Retina (tissue), 1 donor: ENCODE measurements around the gene ARHGAP22.

Source experiments
- DNase-seq: peaks from one replicate; pipeline ENCODE4 v3.0.0-alpha.2; 2016

Gene ARHGAP22

GRCh38 chr10:48605786-48606529 lies 1.1 kb upstream of the ARHGAP22 start:
- no peak for DNase-seq

DNA sequence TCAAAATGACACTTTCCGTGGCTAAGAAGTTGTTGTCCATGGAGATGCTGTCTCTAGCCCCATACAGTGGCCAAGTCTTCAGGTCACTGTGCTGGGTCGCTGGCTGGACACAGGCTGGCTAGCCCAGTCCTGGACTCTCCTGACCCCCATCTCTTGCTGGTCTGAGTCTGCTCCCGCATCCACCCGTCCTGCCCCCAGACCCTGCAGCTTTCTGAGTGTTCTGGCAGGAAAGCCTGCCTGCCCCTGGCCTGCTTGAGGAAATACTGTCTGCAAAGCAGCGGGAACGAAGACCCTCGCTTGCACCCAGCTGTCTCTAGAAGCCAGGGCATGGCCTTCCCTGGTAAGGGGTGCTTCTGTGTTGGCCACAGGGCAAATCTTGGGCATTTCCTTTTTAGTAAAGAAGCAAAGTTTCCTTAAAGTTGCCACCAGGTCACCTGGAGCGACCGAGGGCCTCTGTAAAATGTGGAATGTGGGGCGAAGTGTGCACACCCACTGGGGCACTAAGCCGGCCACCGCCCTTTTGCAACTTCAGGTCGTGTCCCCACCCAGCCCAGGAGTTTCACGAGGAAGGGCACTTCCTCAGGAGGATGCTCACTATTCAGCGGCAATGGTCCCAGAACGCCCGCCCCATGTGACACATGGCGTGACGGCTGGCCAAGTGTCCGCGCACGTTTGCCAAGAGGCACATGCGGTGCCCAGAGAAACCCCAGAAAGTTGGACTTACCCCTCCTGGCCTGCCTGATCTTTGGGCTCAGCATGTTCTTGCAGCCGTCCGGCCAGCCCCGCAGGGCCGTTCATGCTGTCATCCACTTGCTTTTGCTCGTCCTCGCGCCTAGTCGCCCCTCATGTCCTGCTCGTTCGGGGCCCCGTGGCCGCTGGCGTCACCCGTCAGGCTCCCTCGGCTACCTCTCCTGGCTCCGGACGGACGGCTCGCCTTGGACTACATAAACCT lies 558 bp downstream of the ARHGAP22 start:
- peak; percentile 66 for DNase-seq

- no peak for DNase-seq
These were observed 1.3 kb downstream of the ARHGAP22 start for GRCh38 chr10:48603421-48604038.

DNA sequence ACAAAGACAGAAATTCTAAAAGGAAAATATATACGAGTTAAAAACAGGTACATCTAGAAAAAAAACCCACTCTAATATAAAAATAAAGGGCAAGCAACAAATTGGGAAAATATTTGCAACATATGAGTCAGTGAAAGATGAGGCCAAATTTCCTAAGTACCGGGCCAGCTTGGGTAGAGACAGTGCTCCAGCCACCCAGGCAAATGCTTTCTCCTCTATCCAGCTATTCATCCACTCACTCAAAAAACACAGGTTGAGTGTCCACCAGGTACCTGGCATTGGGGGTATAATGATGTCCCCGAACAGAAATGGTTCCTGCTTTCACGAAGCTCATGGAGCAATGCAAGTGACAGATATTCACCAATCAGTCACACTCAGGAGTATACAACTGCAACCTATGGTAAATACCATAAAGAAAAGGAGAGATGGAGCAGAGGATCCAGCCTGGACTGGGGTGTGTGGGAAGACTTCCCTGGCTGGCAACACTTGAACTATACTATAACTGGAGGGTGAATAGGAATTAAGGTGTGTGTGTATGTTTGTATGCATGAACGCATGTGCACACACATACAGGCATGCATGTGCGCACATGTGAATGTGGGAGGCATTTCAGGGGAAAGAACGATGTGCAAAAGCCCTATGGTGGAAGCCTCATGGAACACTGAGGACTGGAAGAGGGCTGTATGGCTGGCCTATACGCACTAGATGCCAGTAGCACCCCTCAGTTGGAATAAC lies 2.3 kb downstream of the ARHGAP22 start:
- no peak for DNase-seq

DNA sequence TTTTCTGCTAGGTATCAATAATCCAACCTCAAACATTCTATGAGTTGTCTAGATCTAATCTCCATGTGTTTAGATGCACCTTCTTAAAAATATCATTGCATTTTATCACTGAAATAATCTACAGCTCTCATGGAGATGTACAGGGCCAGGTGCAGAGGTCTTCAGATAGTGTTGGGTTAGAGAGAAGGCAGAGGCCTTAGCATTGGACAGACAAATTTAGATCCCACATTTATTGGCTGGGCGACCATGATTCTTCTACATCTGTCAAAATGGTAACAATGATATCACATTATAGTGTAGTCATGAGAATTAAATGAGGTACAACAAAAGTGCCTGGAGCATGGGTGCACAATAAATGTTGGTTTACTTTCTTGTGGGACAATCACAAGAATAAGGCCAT lies 3.1 kb downstream of the ARHGAP22 start:
- no peak for DNase-seq

- DNase-seq: no peak
These were observed 4.0 kb downstream of the ARHGAP22 start for GRCh38 chr10:48600645-48601505.

- DNase-seq: no peak
These were observed 5.1 kb downstream of the ARHGAP22 start for GRCh38 chr10:48599830-48600134.

DNA sequence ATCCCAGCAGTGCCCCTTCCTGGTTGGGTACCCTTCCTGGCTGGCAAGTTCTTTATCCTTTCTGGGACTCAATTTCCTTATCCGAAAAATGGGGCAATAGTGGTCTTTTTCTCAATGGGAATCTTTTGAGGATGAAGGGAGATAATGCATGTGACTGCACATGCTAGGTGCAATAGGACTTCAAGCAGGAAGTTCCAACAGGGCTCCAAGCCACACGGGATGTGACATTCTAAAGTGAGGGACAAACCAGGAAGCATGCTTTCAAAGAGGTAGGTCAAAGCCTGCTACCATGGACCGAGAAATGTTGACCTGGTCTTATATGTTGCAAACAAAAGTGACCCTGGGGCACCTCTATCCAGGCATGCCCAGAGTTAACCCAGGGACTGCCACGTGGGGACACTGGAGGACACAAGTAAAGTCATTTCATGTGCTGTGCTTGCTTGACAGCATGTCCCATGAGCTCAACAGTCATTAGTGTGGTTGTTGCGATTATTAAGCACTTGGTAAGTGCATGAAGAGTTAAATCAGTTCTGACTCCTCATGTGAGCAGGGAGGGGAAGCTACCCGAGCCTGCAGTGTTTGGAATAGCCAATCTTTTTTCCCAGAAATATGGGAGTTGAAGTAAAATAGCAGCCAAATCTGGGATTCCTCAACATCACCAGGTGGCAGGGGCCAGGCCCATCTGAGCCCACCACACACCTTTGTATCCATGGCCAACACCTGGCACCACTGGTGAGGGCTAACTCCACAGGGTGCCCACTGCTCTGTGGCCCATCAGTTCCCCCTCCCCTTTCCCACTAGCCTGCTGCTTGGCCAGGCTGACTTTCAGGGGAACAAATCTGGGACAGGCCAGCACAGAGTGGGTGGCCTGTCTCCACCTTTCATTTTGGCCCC lies 5.7 kb downstream of the ARHGAP22 start:
- DNase-seq: peak; percentile 22

- DNase-seq: no peak
These were observed 6.5 kb downstream of the ARHGAP22 start for GRCh38 chr10:48598243-48598935.

DNA sequence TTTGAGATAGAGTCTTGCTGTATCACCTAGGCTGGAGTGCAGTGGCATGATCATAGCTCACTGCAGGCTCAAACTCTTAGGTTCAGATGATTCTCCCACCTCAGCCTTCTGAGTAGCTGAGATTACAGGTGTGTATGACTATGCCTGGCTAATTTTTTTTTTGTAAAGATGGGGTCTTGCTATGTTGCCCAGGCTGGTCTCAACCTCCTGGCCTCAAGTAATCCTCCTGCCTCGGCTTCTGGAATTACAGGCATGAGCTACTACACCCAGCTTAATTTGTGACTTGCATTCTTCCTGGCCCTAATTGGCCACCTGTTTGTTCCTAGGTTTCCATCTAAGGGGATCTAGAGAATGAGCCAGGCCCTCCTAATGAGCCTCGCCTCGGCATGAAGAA lies 9.3 kb downstream of the ARHGAP22 start:
- DNase-seq: no peak

DNA sequence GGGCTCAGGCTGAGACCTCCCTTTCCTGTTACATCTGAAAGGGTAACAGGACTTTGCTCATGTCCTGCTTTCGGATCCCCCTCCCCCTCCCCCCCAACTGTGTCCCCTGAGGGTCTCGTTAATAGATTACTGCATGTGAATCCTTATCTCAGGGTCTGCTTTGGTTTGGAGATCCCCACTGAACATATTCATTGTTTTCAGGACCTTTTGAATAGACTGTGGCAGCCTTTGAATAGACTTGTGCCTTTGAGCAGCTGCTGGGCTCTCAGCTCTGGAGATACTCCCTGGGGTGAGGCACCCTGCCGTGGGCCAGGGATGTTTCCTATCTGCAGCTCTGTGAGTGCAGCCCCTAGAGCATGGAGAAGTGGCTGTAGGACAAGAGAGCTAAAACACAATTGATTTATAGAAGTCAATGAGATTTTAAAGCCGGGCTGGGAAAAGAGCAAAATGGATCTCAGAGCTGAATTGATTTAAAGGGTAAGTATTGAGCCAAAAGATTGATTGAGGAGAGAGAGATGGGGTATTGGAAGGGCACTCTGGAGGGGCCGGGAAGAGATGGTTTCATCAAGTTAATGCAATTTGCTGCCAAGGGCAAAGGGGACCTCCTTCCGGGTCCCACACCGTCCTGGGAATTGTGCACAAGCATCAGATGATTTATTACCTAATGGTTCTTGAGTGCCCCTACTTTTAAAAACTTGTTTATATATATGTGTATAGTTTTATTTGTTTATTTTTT lies 9.9 kb downstream of the ARHGAP22 start:
- DNase-seq: peak; percentile 47

GRCh38 chr10:48594371-48594770 lies 10.5 kb downstream of the ARHGAP22 start:
- no peak for DNase-seq

DNA sequence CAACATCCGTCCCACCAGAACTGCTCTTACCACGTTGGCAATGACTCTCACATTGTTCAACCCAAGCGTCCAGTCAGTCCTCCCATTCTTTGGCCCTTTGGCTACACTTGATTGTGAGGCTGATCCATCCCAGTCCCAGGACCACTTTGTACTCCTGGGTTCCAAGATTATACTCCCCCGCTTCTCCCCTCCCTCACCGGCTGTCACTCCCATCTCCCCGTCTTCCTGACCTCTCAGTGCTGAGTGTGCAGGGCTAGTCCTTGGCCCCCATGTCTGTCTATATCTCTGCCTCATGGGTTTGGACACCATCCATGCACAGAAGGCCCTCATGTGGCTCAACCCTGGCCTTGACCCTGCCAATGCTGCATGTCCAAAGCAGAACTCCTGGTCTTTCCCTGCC lies 12.5 kb downstream of the ARHGAP22 start:
- DNase-seq: no peak

- peak; percentile 45 for DNase-seq
These were observed 13.9 kb downstream of the ARHGAP22 start for GRCh38 chr10:48590945-48591344.

- no peak for DNase-seq
These were observed 15.6 kb downstream of the ARHGAP22 start for GRCh38 chr10:48589266-48589665.

DNA sequence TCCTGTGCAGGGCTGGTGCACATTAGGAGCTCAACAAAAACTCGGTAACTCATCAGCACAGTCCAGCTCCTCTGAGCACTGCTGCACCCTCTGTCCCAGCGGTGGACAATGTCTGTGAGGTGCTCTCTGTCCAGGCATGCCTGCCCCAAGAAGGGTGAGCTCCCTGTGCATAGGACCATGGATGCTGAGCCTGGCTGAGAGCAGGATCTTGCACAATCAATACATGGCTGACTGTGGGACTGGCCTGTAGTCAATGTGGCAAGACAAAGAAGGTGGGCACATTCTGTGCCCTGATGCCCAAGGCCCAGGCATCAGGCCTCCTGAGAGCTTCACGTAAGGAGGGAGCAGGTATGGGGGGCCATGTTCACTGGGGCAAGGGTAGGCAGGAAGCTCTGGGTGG lies 17.1 kb downstream of the ARHGAP22 start:
- no peak for DNase-seq

DNA sequence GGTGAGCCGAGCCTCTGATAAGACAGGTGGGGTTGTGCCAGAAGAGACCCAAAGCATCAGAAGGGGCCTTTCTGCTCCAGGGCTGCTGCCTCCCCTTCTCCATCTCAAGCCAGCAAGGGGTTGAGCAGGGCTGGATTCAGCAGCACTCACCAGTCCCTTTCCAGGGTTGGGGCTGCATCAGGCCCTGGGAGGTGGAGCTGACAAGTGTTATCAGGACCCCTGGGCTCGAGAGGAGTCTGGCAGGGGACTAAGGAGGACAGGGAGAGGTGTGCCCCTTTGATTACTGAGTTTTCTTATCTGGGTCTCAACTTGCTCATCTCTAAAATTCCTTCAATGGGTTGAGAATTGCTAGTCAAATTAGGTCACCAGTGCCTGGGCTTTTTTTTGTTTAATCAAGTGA lies 17.8 kb downstream of the ARHGAP22 start:
- DNase-seq: no peak

DNA sequence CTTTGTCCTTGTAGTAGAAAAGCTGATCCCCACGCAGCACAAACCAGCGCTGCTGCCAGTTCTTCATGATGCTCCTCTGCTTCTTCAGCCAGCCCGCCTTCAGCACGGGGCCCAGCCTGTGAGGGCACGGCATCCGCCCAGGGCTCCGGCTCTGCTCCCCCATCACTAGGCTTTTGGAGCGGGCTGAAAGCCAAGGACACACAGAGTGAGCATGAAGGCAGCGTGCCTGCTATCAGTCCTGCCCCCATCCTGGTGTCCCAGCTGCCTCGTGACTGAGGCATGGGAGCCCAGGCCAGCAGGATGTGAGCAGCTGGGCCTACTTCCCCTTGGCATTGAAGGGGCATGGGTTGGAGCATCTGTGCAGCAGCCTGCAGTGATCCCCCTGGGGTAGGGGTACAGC lies 21.9 kb downstream of the ARHGAP22 start:
- DNase-seq: no peak

DNA sequence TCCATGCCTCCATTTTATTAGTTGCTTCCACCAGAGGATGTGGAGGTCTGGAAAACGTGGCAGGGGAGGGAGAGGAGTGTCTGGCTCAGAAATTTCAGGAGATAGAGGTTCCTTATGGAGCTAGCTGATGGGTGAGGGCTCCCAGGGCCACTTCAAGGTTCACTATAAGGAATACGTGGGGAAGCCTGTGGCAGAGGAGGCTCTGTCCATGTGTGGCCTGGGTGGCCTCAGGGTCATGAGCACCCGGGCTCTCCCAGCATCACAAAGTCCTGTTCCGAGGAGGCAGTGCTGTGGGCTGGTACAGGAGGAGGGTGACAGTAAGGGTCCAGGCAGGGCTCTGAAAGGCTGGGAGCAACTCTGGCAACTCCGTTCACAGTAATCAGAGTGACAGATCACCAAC lies 24.6 kb downstream of the ARHGAP22 start:
- DNase-seq: no peak
